GM12878 (cell line): ENCODE measurements around the gene SEC24A. TPM values are rescaled to one million over a fixed set of nuclear protein-coding genes. Genes with fewer than 3 reads are reported as not detected.

Experiments used
- ATAC-seq: fragments of 200-7000 bp; cut with Tn5 transposase; 3 replicates; pipeline ENCODE4 v1.9.1; 2020; ENCODE audit warnings: mild to moderate bottlenecking, moderate library complexity
- BruUV-seq: library from RNA; stranded (reverse); fragments of 400-500 nt; replicated peaks from 2 replicates; lab custom pipeline; 2021; lab: Mats Ljungman, UMichigan
- CTCF ChIA-PET: fragments of 300-600 bp; sonication (Branson Sonifier 250); formaldehyde crosslinking; extraction: SDS; loops from one replicate; lab custom pipeline; 2021; ENCODE audit warnings: inconsistent platforms; lab: Yijun Ruan, JAX
- POLR2A ChIA-PET: fragments of 350-600 bp; formaldehyde crosslinking; extraction: SDS; loops from one replicate; lab custom pipeline; 2021; ENCODE audit warnings: inconsistent platforms; lab: Charles Lee
- RAD21 ChIA-PET: fragments of 300-600 bp; sonication (Branson Sonifier 250); formaldehyde crosslinking; loops from one replicate; lab custom pipeline; 2023; ENCODE audit warnings: antibody characterized with exemption; ENCODE audit not compliant: unreplicated experiment; lab: Charles Lee
- SMC1A ChIA-PET: fragments of 300-600 bp; sonication (Branson Sonifier 250); formaldehyde crosslinking; loops from one replicate; lab custom pipeline; 2023; ENCODE audit not compliant: unreplicated experiment, uncharacterized antibody; lab: Charles Lee
- DNase-seq: peaks from one replicate; pipeline ENCODE4 v3.0.0-alpha.2; 2011; ENCODE audit warnings: low read depth, low spot score
- FAIRE-seq: peaks from 3 replicates; lab custom pipeline; 2011; peaks lifted over from hg19 to GRCh38; lab: Jason Lieb, UNC
- H2AFZ ChIP-seq: 2 replicates; pipeline ENCODE4 v1.6.0; 2011; ENCODE audit warnings: low read depth, low read length, control low read depth; ENCODE audit not compliant: control insufficient read depth
- H3K27ac ChIP-seq: 2 replicates; pipeline ENCODE4 v1.5.1; 2011; ENCODE audit warnings: control low read depth; ENCODE audit not compliant: control insufficient read depth, insufficient read depth
- H3K27me3 ChIP-seq, 2 experiments: replicated peaks in 1 of 2; 2 replicates each; pipeline versions ENCODE4 v1.6.0 to v1.6.1; 2011; ENCODE audit warnings: low read length in 1 of 2; ENCODE audit not compliant: control insufficient read depth in 2 of 2, insufficient read depth in 2 of 2
- H3K36me3 ChIP-seq, 2 experiments: 2 replicates each; pipeline ENCODE4 v1.5.1; 2011; ENCODE audit warnings: low read length in 1 of 2; ENCODE audit not compliant: control insufficient read depth in 2 of 2, insufficient read depth in 2 of 2
- H3K4me1 ChIP-seq: 2 replicates; pipeline ENCODE4 v1.6.1; 2011; ENCODE audit warnings: mild to moderate bottlenecking, low read length, moderate library complexity, mixed read lengths; ENCODE audit not compliant: control insufficient read depth, insufficient read depth
- H3K4me2 ChIP-seq: 2 replicates; pipeline ENCODE4 v1.6.0; 2011; ENCODE audit warnings: control low read depth; ENCODE audit not compliant: control insufficient read depth, insufficient read depth
- H3K4me3 ChIP-seq: fragments of 200-600 bp; sonication (generic); 2 replicates; pipeline ENCODE4 v1.5.1; 2016
- H3K79me2 ChIP-seq: 2 replicates; pipeline ENCODE4 v1.6.0; 2011; ENCODE audit warnings: low read length; ENCODE audit not compliant: control insufficient read depth, insufficient read depth
- H3K9ac ChIP-seq: 2 replicates; pipeline ENCODE4 v1.8.0; 2011; ENCODE audit warnings: low read length, control low read depth, mixed read lengths; ENCODE audit not compliant: control insufficient read depth, insufficient read depth
- H3K9me3 ChIP-seq: replicated peaks from 3 replicates; pipeline ENCODE4 v1.5.1; 2011; ENCODE audit warnings: mild to moderate bottlenecking, low read length; ENCODE audit not compliant: control insufficient read depth, insufficient read depth
- H4K20me1 ChIP-seq: 2 replicates; pipeline ENCODE4 v1.6.0; 2011; ENCODE audit not compliant: control insufficient read depth, insufficient read depth
- E4F1 ChIP-seq: fragments of 450-650 bp; IDR thresholded peaks from 2 replicates; pipeline ENCODE4 v1.6.1; 2018; ENCODE audit warnings: borderline replicate concordance, mild to moderate bottlenecking; ENCODE audit not compliant: partially characterized antibody
- NFXL1 ChIP-seq: fragments of 450-650 bp; IDR thresholded peaks from 2 replicates; pipeline ENCODE4 v1.6.1; 2017; ENCODE audit warnings: antibody characterized with exemption, mild to moderate bottlenecking, borderline replicate concordance
- NR2C1 ChIP-seq: fragments of 450-650 bp; IDR thresholded peaks from 2 replicates; pipeline ENCODE4 v1.6.1; 2017; ENCODE audit warnings: antibody characterized with exemption, mild to moderate bottlenecking, moderate library complexity
- NR2C2 ChIP-seq: IDR thresholded peaks from 2 replicates; pipeline ENCODE4 v1.6.1; 2011; ENCODE audit warnings: borderline replicate concordance, low read depth; ENCODE audit not compliant: control insufficient read depth, insufficient read length
- SREBF2 ChIP-seq: IDR thresholded peaks from 2 replicates; pipeline ENCODE4 v1.6.1; 2012; ENCODE audit warnings: mild to moderate bottlenecking, low read length
- TAF1 ChIP-seq: IDR thresholded peaks from 2 replicates; pipeline ENCODE4 v1.6.1; 2011; ENCODE audit warnings: mild to moderate bottlenecking, low read depth, low read length, borderline replicate concordance
- ZNF207 ChIP-seq: fragments of 450-650 bp; IDR thresholded peaks from 2 replicates; pipeline ENCODE4 v1.6.1; 2014; ENCODE audit warnings: antibody characterized with exemption, mild to moderate bottlenecking, borderline replicate concordance
- WGBS: methylation state at CpG from one replicate; pipeline ENCODE4 v1.1.6; 2016; ENCODE audit warnings: low lambda C conversion rate; ENCODE audit not compliant: insufficient replicate concordance, insufficient coverage; ENCODE audit errors: missing lambda C conversion rate; 5-methylcytosine and 5-hydroxymethylcytosine counted together
- in situ Hi-C: fragments of 300-500 bp; cut with MboI; formaldehyde crosslinking; loops from 9 replicates; pipeline ENCODE4 v1.14.3; 2018; ENCODE audit warnings: mixed read lengths
- intact Hi-C: fragments of 100-400 bp; cut with micrococcal nuclease; formaldehyde crosslinking; loops from one replicate; pipeline ENCODE4 v1.14.2; 2022; ENCODE audit not compliant: unreplicated experiment
- polyA plus RNA-seq, 11 experiments: library from polyadenylated mRNA; depleted of rRNA in 4 of 11; unstranded in 6 of 11; stranded (reverse) in 5 of 11; fragments of >200 nt; fragmentation: Nextera tagmentation in 4 of 11; fragmentation: Illumina TruSeq in 1 of 11; extraction: Ambion mirVana in 4 of 11; extraction: Trizol in 1 of 11; gene quantifications; 1 replicate in 1 of 11; 2 replicates in 10 of 11; pipeline versions ENCODE4 v1.2.1 to v1.2.3, GENCODE V29; 2011 to 2016; ENCODE audit warnings: inconsistent platforms in 2 of 11, missing spikeins in 2 of 11, low read depth in 1 of 11
- total RNA-seq, 4 experiments: library from RNA; depleted of rRNA in 3 of 4; stranded (reverse); fragments of >200 nt in 3 of 4; fragmentation: Illumina TruSeq in 1 of 4; extraction: Trizol in 1 of 4; gene quantifications; 2 replicates each; pipeline versions ENCODE4 v1.2.1 to v1.2.3, GENCODE V29; 2013 to 2021

The SEC24A gene
- total and polyA plus RNA-seq, 10 of the 15 experiments (the other 5 are each of a cell fraction or from before 2014, with no cell fraction given), result 7.1 to 52.2 (median 22.8) TPM

- ChIA-PET SMC1A (interaction anchor here (0.7 kb wide), 1 partner anchor 155 kb away, joined by 3 read pairs; no protein-coding TSS in a partner anchor), POLR2A (interaction anchor here (0.6 kb wide), 1 partner anchor 135 kb away, joined by 5 read pairs; no protein-coding TSS in a partner anchor), CTCF (interaction anchor here (5.3 kb wide), 1 partner anchor 15 kb away, joined by 71 read pairs; the partner anchor contains the start of gene DDX46), RAD21 (no interaction called here)
- ATAC-seq (no peak), DNase-seq (no peak), FAIRE-seq (no peak)
- TF ChIP-seq ZNF207 (no peak), TAF1 (no peak), NR2C1 (no peak), NFXL1 (no peak), E4F1 (no peak), SREBF2 (no peak), NR2C2 (no peak)
- Histone ChIP-seq H3K79me2 (peaks cover 29% of the 10 kb centered on the region), H3K36me3 (no peaks in the 10 kb centered on the region; a peak in 1 of 4 replicates), H3K9ac (no peak overlapping the region), H3K4me2 (no peak overlapping the region; the same call in 1 of the 2 replicates), H3K4me1 (no peaks in the 10 kb centered on the region), H2AFZ (no peak overlapping the region), H3K27ac (no peak overlapping the region), H3K9me3 (no peaks in the 10 kb centered on the region), H3K4me3 (no peak overlapping the region), H3K27me3 (no peaks in the 10 kb centered on the region), H4K20me1 (no peaks in the 10 kb centered on the region)
- in situ Hi-C loops (loop anchor here (25.0 kb wide), 1 partner anchor 445 kb away; no protein-coding TSS in a partner anchor), intact Hi-C loops (no loop called here)
- no TSS peak for BruUV-seq
- 98% methylated on average over 2 of the region's 2 CpGs for WGBS
Measured at GRCh38 chr5:134742134-134742533, 93.5 kb downstream of the SEC24A start.
